HG02938 (cell line): ENCODE measurements around the gene SMTNL1.
A peak's percentile ranks its signal among the peaks of the same experiment; 100 is the strongest.
"Not testable (repeated sequence)": the region's sequence is repeated elsewhere in the genome, so short reads cannot be mapped to it uniquely, and the experiment has no call there.

Experiments used
- ATAC-seq: cut with Tn5 transposase; IDR thresholded peaks from one replicate; pipeline ENCODE4 v1.9.1; 2021; ENCODE audit warnings: mild to moderate bottlenecking, moderate library complexity; ENCODE audit not compliant: unreplicated experiment

SMTNL1 gene

GRCh38 chr11:57508341-57509170, 28.8 kb upstream of the SMTNL1 start:
- no peak for ATAC-seq

GRCh38 chr11:57511741-57512430, 25.5 kb upstream of the SMTNL1 start:
- ATAC-seq: no peak

- ATAC-seq: no peak
Measured at GRCh38 chr11:57512646-57513451, 24.5 kb upstream of the SMTNL1 start.

- ATAC-seq: no peak
Measured at GRCh38 chr11:57513452-57513795, 24.0 kb upstream of the SMTNL1 start.

- ATAC-seq: peak; percentile 34
Measured at GRCh38 chr11:57513911-57514537, 23.4 kb upstream of the SMTNL1 start.

GRCh38 chr11:57514538-57515331, 22.7 kb upstream of the SMTNL1 start:
- peak; percentile 40 for ATAC-seq

GRCh38 chr11:57515332-57516060, 21.9 kb upstream of the SMTNL1 start, which contains the start of gene SLC43A1:
Gene SLC43A1 (minus strand): TSS chr11:57515702. CDS start chr11:57514111, 1,591 bp downstream.
- ATAC-seq: peak; percentile 36

- ATAC-seq: no peak
Measured at GRCh38 chr11:57516061-57516443, 21.3 kb upstream of the SMTNL1 start.

GRCh38 chr11:57521116-57521515, 16.3 kb upstream of the SMTNL1 start:
- no peak for ATAC-seq

- no peak for ATAC-seq
Measured at GRCh38 chr11:57523419-57523818, 14.0 kb upstream of the SMTNL1 start.

GRCh38 chr11:57527056-57527631, 10.3 kb upstream of the SMTNL1 start:
- no peak for ATAC-seq

- ATAC-seq: no peak
Measured at GRCh38 chr11:57529012-57529411, 8.4 kb upstream of the SMTNL1 start.

GRCh38 chr11:57530215-57530595, 7.2 kb upstream of the SMTNL1 start:
- ATAC-seq: no peak

GRCh38 chr11:57530596-57531507, 6.5 kb upstream of the SMTNL1 start, which contains the start of gene TIMM10:
Gene TIMM10 (minus strand): TSS chr11:57530754. CDS start chr11:57530189, 565 bp downstream.
- peak; percentile 97 for ATAC-seq

- not testable (repeated sequence) for ATAC-seq
Measured at GRCh38 chr11:57534449-57534848, 2.9 kb upstream of the SMTNL1 start.

GRCh38 chr11:57539342-57539741, 1.9 kb downstream of the SMTNL1 start:
- ATAC-seq: no peak

- ATAC-seq: no peak
Measured at GRCh38 chr11:57541169-57541568, 3.8 kb downstream of the SMTNL1 start.

- no peak for ATAC-seq
Measured at GRCh38 chr11:57542582-57542981, 5.2 kb downstream of the SMTNL1 start.
